Liver (tissue), 9 donors: ENCODE measurements around the gene RTN4. TPM values are rescaled to one million over a fixed set of nuclear protein-coding genes. Genes with fewer than 3 reads are reported as not detected.

Experiments used
- DNase-seq: peaks from one replicate; pipeline ENCODE4 v3.0.0-alpha.2; 2017; ENCODE audit warnings: low spot score
- H3K27ac ChIP-seq, 2 donors: one replicate each; pipeline ENCODE4 v1.7.0; 2013; ENCODE audit warnings: inconsistent platforms in 2 of 2, low read length in 2 of 2, control low read depth in 1 of 2, low read depth in 1 of 2, mild to moderate bottlenecking in 1 of 2
- H3K27me3 ChIP-seq, 4 donors: one replicate each; pipeline versions ENCODE4 v1.6.1 to v1.7.0; 2013; ENCODE audit warnings: low read length in 3 of 4, inconsistent platforms in 1 of 4, mild to moderate bottlenecking in 1 of 4, moderate library complexity in 1 of 4; ENCODE audit not compliant: control insufficient read depth in 4 of 4, insufficient read depth in 4 of 4
- H3K36me3 ChIP-seq, 4 donors: one replicate each; pipeline versions ENCODE4 v1.6.1 to v1.7.0; 2013; ENCODE audit warnings: low read length in 3 of 4, mild to moderate bottlenecking in 3 of 4, low read depth in 1 of 4, moderate library complexity in 1 of 4; ENCODE audit not compliant: control insufficient read depth in 4 of 4, insufficient read depth in 3 of 4
- H3K4me1 ChIP-seq, 4 donors: one replicate each; pipeline versions ENCODE4 v1.6.1 to v1.7.0; 2013; ENCODE audit warnings: low read length in 3 of 4, mild to moderate bottlenecking in 3 of 4, moderate library complexity in 1 of 4; ENCODE audit not compliant: control insufficient read depth in 4 of 4, insufficient read depth in 4 of 4
- H3K4me3 ChIP-seq, 3 donors: one replicate each; pipeline versions ENCODE4 v1.6.1 to v1.7.0; 2013; ENCODE audit warnings: low read length in 3 of 3, control low read depth in 1 of 3, low read depth in 1 of 3, mild to moderate bottlenecking in 1 of 3
- H3K9ac ChIP-seq, 2 donors: one replicate each; pipeline ENCODE4 v1.7.0; 2013; ENCODE audit warnings: low read length in 2 of 2, mild to moderate bottlenecking in 2 of 2, moderate library complexity in 2 of 2, control low read depth in 1 of 2, low read depth in 1 of 2
- H3K9me3 ChIP-seq, 4 donors: one replicate each; pipeline versions ENCODE4 v1.6.1 to v1.7.0; 2013; ENCODE audit warnings: low read length in 3 of 4; ENCODE audit not compliant: control insufficient read depth in 4 of 4
- CTCF ChIP-seq: fragments of 150-350 bp; IDR thresholded peaks from 2 replicates; pipeline ENCODE4 v1.5.1; 2017; ENCODE audit warnings: improper control_type of control experiment, low read depth, low read length; ENCODE audit not compliant: missing input control
- EGR1 ChIP-seq, 2 donors: IDR thresholded peaks; 2 replicates each; pipeline ENCODE4 v1.6.1; 2016 to 2018; ENCODE audit warnings: antibody characterized with exemption in 2 of 2, low read depth in 2 of 2
- FOXA1 ChIP-seq: IDR thresholded peaks from 2 replicates; pipeline ENCODE4 v1.6.1; 2016; ENCODE audit warnings: antibody characterized with exemption
- FOXA2 ChIP-seq: IDR thresholded peaks from 2 replicates; pipeline ENCODE4 v1.6.1; 2016; ENCODE audit warnings: antibody characterized with exemption
- GABPA ChIP-seq, 2 donors: IDR thresholded peaks in 1 of 2; conservative IDR thresholded peaks in 1 of 2; 2 replicates each; pipeline ENCODE4 v1.6.1; 2016; ENCODE audit warnings: antibody characterized with exemption in 2 of 2, mild to moderate bottlenecking in 1 of 2, moderate library complexity in 1 of 2
- HNF4A ChIP-seq, 2 donors: conservative IDR thresholded peaks; 2 replicates each; pipeline ENCODE4 v1.6.1; 2016; ENCODE audit warnings: antibody characterized with exemption in 2 of 2, mild to moderate bottlenecking in 2 of 2
- HNF4G ChIP-seq: IDR thresholded peaks from 2 replicates; pipeline ENCODE4 v1.6.1; 2016; ENCODE audit warnings: antibody characterized with exemption
- JUND ChIP-seq, 2 donors: IDR thresholded peaks; 2 replicates each; pipeline ENCODE4 v1.6.1; 2016; ENCODE audit warnings: antibody characterized with exemption in 2 of 2
- MAX ChIP-seq: IDR thresholded peaks from 2 replicates; pipeline ENCODE4 v1.6.1; 2016; ENCODE audit warnings: antibody characterized with exemption
- NR2F2 ChIP-seq: IDR thresholded peaks from 2 replicates; pipeline ENCODE4 v1.6.1; 2016; ENCODE audit warnings: antibody characterized with exemption
- RAD21 ChIP-seq, 2 donors: IDR thresholded peaks; 2 replicates each; pipeline ENCODE4 v1.6.1; 2016; ENCODE audit warnings: antibody characterized with exemption in 2 of 2, mild to moderate bottlenecking in 2 of 2
- RXRA ChIP-seq, 2 donors: IDR thresholded peaks; 2 replicates each; pipeline ENCODE4 v1.6.1; 2017 to 2018; ENCODE audit warnings: antibody characterized with exemption in 2 of 2, mild to moderate bottlenecking in 1 of 2
- SP1 ChIP-seq: IDR thresholded peaks from 2 replicates; pipeline ENCODE4 v1.6.1; 2018; ENCODE audit warnings: antibody characterized with exemption, mild to moderate bottlenecking
- TAF1 ChIP-seq: conservative IDR thresholded peaks from 2 replicates; pipeline ENCODE4 v1.6.1; 2016; ENCODE audit warnings: antibody characterized with exemption, mild to moderate bottlenecking
- YY1 ChIP-seq: IDR thresholded peaks from 2 replicates; pipeline ENCODE4 v1.6.1; 2016; ENCODE audit warnings: antibody characterized with exemption, mild to moderate bottlenecking
- ZBTB33 ChIP-seq: IDR thresholded peaks from 2 replicates; pipeline ENCODE4 v1.6.1; 2016; ENCODE audit warnings: antibody characterized with exemption
- WGBS: extraction: QIAGEN DNeasy Blood & Tissue Kit; methylation state at CpG from one replicate; pipeline ENCODE4 v1.1.7; 2013; 5-methylcytosine and 5-hydroxymethylcytosine counted together
- polyA plus RNA-seq, 2 donors: library from polyadenylated mRNA; stranded (reverse) in 1 of 2; unstranded in 1 of 2; fragments of 200-250 nt in 1 of 2; fragments of >200 nt in 1 of 2; fragmentation: Nextera tagmentation in 1 of 2; extraction: Ambion mirVana in 1 of 2; gene quantifications; one replicate each; pipeline versions ENCODE4 v1.2.1 to v1.2.3, GENCODE V29; 2013 to 2015
- total RNA-seq, 2 donors: library from RNA; depleted of rRNA; stranded (reverse); fragments of >200 nt; gene quantifications; one replicate each; pipeline ENCODE4 v1.2.3, GENCODE V29; 2014
- TF ChIP-seq, protein P1 (sequence below): IDR thresholded peaks from 2 replicates; pipeline ENCODE4 v1.6.1; 2016; ENCODE audit warnings: antibody characterized with exemption
- TF ChIP-seq, protein P2 (sequence below): IDR thresholded peaks from 2 replicates; pipeline ENCODE4 v1.6.1; 2016; ENCODE audit warnings: antibody characterized with exemption, mild to moderate bottlenecking
- donor health status: healthy.
- donor health status: healthy.
- donor health status: healthy.
- donor health status: healthy.
- donor health status: healthy.

RTN4 gene
- total and polyA plus RNA-seq, 4 donors, result 73.5 to 348 (median 151) TPM

DNA sequence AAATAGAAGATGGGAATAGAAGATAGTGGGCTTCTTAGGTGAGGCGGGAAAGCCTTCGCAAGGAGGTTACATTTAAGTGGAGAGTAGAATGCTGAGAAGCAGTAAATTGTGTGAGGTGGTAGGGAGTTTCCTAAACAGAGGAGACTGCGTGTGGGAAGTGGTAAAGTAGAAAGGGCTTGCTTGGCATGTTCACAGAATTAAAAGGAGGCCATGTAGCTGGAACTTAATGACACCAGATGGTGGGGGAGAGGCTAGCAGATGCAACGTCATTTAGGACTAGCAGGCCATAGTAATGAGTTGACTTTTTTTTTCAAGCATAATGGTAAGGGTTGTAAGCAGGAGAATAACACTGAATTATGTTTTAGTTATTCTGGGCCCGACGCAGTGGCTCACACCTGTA is 13.0 kb upstream of the RTN4 start:
- DNase-seq, result no peak
- TF ChIP-seq HNF4G, result no peak
- TF ChIP-seq, protein P1, sequence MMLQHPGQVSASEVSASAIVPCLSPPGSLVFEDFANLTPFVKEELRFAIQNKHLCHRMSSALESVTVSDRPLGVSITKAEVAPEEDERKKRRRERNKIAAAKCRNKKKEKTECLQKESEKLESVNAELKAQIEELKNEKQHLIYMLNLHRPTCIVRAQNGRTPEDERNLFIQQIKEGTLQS, result no peak
- no peak for TF ChIP-seq ZBTB33
- no peak for TF ChIP-seq MAX
- TF ChIP-seq SP1, result no peak
- no peak for TF ChIP-seq EGR1 (IDR thresholded peaks at IDR 0.05; ENCODE audit: low read depth in 2 of 2)
- TF ChIP-seq FOXA1, result no peak
- TF ChIP-seq RAD21 (IDR thresholded peaks at IDR 0.05), result no peak
- TF ChIP-seq CTCF, result no peak
- no peak for TF ChIP-seq TAF1
- no peak for TF ChIP-seq FOXA2
- TF ChIP-seq NR2F2, result no peak
- TF ChIP-seq, protein P2, sequence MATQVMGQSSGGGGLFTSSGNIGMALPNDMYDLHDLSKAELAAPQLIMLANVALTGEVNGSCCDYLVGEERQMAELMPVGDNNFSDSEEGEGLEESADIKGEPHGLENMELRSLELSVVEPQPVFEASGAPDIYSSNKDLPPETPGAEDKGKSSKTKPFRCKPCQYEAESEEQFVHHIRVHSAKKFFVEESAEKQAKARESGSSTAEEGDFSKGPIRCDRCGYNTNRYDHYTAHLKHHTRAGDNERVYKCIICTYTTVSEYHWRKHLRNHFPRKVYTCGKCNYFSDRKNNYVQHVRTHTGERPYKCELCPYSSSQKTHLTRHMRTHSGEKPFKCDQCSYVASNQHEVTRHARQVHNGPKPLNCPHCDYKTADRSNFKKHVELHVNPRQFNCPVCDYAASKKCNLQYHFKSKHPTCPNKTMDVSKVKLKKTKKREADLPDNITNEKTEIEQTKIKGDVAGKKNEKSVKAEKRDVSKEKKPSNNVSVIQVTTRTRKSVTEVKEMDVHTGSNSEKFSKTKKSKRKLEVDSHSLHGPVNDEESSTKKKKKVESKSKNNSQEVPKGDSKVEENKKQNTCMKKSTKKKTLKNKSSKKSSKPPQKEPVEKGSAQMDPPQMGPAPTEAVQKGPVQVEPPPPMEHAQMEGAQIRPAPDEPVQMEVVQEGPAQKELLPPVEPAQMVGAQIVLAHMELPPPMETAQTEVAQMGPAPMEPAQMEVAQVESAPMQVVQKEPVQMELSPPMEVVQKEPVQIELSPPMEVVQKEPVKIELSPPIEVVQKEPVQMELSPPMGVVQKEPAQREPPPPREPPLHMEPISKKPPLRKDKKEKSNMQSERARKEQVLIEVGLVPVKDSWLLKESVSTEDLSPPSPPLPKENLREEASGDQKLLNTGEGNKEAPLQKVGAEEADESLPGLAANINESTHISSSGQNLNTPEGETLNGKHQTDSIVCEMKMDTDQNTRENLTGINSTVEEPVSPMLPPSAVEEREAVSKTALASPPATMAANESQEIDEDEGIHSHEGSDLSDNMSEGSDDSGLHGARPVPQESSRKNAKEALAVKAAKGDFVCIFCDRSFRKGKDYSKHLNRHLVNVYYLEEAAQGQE, result no peak
- no peak for TF ChIP-seq GABPA (IDR thresholded peaks at IDR 0.05 in 1 of 2, conservative IDR thresholded peaks at IDR 0.05 in 1 of 2)
- no peak for TF ChIP-seq RXRA (IDR thresholded peaks at IDR 0.05)
- TF ChIP-seq YY1, result no peak
- no peak for TF ChIP-seq HNF4A (conservative IDR thresholded peaks at IDR 0.05)
- TF ChIP-seq JUND (IDR thresholded peaks at IDR 0.05), result no peak
- 94% methylated on average over 6 of the region's 6 CpGs for WGBS

More for the DNA sequence above, 13.0 kb upstream of the RTN4 start:
- no peak overlapping the region for H3K4me3 ChIP-seq
- no peaks in the 10 kb centered on the region for H3K9me3 ChIP-seq
- H3K27me3 ChIP-seq, result no peaks in the 10 kb centered on the region
- H3K9ac ChIP-seq, result no peak overlapping the region
- no peaks in the 10 kb centered on the region for H3K4me1 ChIP-seq
- no peaks in the 10 kb centered on the region for H3K36me3 ChIP-seq
- no peak overlapping the region for H3K27ac ChIP-seq
